ACHN (cell line): ENCODE measurements around the gene XKR7.
"Not testable (repeated sequence)": the region's sequence is repeated elsewhere in the genome, so short reads cannot be mapped to it uniquely, and the experiment has no call there.

Experiments used
- DNase-seq: peaks from one replicate; pipeline ENCODE4 v3.0.0-alpha.2; 2015
- in situ Hi-C: cut with HindIII; loops from 2 replicates; pipeline ENCODE4 v1.10.0; 2017; ENCODE audit warnings: low sequenced_read_pairs, low pct_ligation_motif_present, low pct_unique_long_range_greater_than_20kb

XKR7 gene

GRCh38 chr20:31967830-31968249, at the start of gene XKR7:
Gene XKR7 (plus strand): TSS chr20:31968151. CDS start chr20:31968176, 25 bp downstream.
- in situ Hi-C loops, result no loop called here
- DNase-seq, result peak; percentile 65

DNA sequence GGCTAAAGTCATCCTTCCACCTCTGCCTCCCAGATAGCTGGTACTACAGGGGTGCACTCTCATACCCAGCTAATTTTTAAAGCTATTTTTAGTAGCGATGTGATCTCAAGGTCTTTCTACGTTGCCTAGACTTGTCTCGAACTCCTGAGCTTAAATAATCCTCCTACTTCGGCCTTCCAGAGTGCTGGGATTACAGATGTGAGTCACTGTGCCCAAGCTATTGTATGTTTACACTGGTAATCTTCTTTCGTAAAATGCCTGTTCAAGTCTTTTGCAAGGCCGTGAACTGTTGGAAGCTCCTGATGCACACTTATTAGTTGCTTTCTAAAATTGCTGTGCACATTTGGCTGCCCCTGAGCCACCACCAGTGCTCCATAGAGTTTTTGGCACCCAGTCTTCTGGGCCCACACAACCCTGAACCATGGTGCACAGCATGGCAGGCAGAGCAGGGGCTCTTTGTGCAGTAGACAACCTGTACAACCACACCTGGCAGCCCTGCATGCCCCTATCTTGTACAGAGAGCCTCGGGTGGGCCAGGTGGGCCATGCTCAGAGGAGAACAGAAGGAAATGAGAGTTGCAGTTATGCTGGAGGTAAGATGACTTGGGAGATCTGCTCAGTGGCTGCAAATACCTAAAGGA, 49.4 kb upstream of the XKR7 start:
- in situ Hi-C loops, result no loop called here
- no peak for DNase-seq

DNA sequence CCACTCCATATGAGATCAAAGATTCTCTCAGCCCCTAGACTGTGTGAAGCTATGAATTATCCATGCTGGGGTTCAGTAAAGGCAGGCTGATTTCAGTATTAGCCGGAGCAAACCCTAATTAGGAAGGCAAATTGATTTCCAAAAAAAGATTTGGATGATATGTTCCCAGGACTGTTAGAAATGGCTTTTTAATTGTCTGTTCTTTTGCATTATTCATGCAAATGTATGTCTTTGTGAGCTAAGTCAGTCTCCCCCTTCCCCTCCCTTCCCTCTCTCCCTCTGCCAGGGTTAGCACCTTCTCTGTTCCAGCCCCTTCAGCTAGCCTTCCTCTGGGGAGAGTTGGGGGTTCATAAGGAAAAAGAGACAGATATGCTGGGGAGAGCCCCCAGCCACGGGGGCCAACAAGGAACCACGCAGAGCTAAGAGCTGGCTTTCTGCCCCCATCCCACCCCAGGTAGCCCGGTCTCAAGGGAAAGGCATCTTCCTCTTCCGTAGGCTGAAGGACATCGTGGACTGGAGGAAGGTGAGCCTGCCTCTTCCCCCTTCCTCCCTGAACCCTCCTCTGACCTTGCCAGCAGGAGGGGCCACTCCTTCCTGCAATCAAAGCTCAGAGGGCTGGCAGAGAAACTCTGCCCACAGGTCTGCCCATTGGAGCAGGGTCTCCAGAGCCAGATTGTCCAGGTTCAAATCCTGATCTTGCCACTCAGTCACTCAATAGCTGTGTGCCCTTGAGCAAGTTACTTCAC, 48.4 kb upstream of the XKR7 start:
- no peak for DNase-seq
- in situ Hi-C loops, result no loop called here

- in situ Hi-C loops, result no loop called here
- no peak for DNase-seq
These were observed 47.6 kb upstream of the XKR7 start for GRCh38 chr20:31920275-31920855.

DNA sequence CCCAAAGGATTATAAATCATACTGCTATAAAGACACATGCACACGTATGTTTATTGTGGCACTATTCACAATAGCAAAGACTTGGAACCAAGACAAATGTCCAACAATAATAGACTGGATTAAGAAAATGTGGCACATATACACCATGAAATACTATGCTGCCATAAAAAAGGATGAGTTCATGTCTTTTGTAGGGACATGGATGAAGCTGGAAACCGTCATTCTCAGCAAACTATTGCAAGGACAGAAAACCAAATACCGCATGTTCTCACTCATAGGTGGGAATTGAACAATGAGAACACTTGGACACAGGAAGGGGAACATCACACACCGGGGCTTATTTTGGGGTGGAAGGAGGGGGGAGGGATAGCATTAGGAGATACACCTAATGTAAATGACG, 46.5 kb upstream of the XKR7 start:
- in situ Hi-C loops, DNase-seq: not testable (repeated sequence)

DNA sequence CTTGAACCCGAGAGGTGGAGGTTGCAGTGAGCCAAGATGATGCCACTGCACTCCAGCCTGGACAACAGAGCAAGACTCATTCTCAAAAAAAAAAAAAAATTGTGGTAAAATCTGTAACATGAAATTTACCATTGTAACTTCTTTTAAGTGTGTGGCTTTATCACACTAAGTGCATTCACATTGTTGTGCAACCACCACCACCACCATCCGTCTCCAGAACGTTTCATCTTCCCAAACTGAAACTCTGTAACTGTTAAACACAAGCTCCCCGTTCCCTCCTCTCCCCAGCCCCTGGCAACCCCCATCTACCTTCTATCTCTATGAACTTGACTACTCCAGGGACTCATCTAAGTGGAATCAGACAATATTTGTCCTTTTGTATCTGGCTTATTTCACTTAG, 45.8 kb upstream of the XKR7 start:
- in situ Hi-C loops, result no loop called here
- no peak for DNase-seq

- in situ Hi-C loops, result no loop called here
- no peak for DNase-seq
These were observed 45.4 kb upstream of the XKR7 start for GRCh38 chr20:31922588-31922987.

GRCh38 chr20:31923388-31924331, 44.3 kb upstream of the XKR7 start:
- DNase-seq, result no peak
- in situ Hi-C loops, result no loop called here

DNA sequence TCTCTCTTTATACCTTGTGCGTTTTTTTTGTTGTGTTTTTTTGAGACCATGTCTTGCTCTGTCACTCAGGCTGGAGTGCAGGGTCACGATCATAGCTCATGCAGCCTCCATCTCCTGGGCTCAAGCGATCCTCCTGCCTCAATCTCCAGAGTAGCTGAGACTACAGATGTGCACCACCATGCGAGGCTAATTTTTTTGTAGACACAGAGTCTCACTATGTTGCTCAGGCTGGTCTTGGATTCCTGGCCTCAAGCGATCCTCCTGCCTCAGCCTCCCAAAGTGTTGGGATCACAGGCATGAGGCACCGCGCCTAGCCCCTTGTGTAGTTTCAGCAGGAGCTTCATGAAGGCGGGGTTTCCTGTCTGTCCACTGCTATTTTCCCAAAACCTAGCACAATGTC, 43.4 kb upstream of the XKR7 start:
- in situ Hi-C loops, result no loop called here
- no peak for DNase-seq

DNA sequence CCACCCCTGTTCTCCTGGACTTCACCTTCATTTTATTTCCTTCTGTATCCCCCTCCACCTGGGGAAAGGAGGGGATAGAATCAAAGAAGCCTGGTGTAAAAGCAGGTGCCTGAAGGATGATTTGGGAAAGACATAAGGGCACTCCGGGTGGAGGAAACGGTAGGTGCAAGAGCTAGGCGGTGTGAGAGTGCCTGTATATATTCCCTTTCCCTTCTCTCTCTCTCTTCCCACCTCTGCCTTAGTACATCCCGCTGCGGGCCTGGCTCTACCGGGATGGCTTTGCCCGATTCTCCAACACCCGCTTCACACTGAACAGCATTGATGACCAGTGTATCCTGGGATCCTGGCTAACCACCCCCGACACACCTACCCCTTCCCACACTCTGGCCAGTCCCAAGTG, 42.3 kb upstream of the XKR7 start:
- DNase-seq, result no peak
- in situ Hi-C loops, result no loop called here

GRCh38 chr20:31926493-31926892, 41.5 kb upstream of the XKR7 start:
- DNase-seq, result no peak
- in situ Hi-C loops, result no loop called here

GRCh38 chr20:31927627-31928159, 40.3 kb upstream of the XKR7 start:
- in situ Hi-C loops, result no loop called here
- no peak for DNase-seq

DNA sequence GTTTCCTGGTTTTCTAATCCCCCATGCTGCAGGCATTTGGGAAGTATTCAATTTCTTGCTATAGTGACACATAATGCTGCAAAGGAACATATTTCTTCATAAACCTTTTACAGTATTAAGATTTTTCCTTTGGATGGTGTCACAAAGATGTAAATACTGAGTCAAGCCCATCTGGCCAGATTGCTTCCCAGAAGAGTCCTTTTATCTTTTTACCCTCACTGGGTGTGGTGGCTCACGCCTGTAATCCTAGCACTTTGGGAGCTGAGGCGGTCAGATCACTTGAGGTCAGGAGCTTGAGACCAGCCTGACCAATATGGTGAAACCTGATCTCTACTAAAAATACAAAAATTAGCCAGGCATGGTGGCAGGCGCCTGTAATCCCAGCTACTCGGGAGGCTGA, 38.3 kb upstream of the XKR7 start:
- DNase-seq, in situ Hi-C loops: not testable (repeated sequence)

- in situ Hi-C loops, result no loop called here
- no peak for DNase-seq
These were observed 37.2 kb upstream of the XKR7 start for GRCh38 chr20:31930779-31931178.

DNA sequence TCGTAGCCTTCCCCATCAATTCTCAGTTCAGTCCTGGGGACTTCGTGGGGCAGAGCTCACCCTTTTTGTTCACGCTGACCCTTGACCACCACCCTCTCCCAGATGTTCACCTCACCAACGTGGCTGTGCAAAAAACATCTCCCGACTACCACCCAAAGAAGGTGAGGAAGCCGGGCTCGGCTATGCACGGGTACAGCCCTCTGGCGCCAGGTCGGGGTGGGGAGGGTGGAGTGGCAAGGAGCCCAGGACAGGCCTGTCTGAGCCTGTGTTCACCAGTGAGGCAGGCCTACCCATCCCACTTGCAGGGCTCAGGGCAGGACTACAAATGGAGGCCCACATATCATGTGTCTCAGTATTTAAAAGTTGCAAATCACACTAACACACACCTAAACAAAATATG, 34.3 kb upstream of the XKR7 start:
- DNase-seq, result no peak
- in situ Hi-C loops, result no loop called here

DNA sequence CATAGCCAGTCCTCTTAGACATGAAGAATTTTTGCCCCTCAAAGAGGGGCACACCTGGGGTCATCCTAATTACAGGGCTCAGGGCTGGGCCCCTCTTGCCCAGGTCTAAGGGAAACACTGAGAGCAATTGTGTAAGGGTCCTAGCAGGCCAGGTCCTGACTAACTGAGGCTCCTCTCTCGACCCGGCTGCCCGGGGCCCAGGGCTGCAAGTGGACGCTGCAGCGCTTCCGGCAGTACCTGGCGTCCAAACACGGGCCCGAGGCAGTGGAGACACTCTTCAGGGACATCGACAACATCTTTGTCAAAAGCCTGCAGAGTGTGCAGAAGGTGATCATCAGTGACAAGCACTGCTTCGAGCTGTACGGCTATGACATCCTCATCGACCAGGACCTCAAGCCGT, 33.5 kb upstream of the XKR7 start:
- no peak for DNase-seq
- in situ Hi-C loops, result no loop called here

DNA sequence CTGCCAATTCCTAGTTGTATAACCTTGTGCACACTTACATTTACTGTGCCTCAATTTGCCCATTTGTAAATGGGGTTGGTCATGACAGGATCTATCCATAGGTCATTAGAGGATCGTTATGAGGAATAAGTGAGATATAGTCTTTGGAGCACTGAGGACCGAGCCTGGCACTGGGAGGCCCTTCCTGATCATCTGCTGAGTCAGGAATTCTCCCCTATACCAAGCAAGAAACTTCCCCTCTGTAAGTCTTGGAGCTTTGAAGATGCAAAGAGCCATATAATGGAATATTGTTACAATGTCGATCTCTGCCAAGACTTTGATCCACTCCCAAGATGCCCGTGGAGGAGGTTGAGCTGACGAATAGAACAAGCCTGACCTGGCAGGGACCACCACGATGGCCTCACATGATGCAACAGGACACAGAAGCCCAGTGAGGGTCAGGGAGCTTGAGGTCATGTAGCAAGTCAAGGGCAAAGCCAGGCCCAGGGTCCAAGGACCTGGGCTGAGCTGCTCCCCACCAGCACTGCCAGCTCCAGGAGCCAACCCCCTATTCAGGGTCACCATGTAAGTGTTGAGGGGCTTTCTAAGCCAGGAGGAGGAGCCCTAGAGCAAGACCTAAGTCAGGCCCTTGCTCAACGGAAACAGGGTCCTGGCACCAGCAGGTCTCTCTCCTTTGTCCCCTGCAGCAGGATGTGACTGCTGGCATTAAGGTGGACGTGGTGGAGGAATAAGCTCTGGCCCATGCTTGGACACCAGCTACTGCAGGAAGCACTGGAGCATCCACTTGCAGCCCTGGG, 32.8 kb upstream of the XKR7 start:
- DNase-seq, result no peak
- in situ Hi-C loops, result no loop called here

GRCh38 chr20:31936420-31936819, 31.5 kb upstream of the XKR7 start:
- in situ Hi-C loops, result no loop called here

More at GRCh38 chr20:31936420-31936819, 31.5 kb upstream of the XKR7 start:
- no peak for DNase-seq
